K562 (cell line): ENCODE measurements around the gene DENND2C. TPM values are rescaled to one million over a fixed set of nuclear protein-coding genes. Genes with fewer than 3 reads are reported as not detected.

Source experiments
- ARID3A ChIP-seq: IDR thresholded peaks from 2 replicates; pipeline ENCODE4 v1.6.1; 2012; ENCODE audit warnings: low read depth, low read length, improper control_type of control experiment, borderline replicate concordance
- BRF1 ChIP-seq: IDR thresholded peaks from 3 replicates; pipeline ENCODE4 v1.6.1; 2011; ENCODE audit warnings: borderline replicate concordance, mild to moderate bottlenecking; ENCODE audit not compliant: insufficient read length; ENCODE audit errors: extremely low read depth
- FOXA3 ChIP-seq, 2 experiments: fragments of 450-650 bp in 1 of 2; sonication (generic) in 1 of 2; formaldehyde crosslinking; IDR thresholded peaks in 1 of 2; conservative IDR thresholded peaks in 1 of 2; 2 replicates each; pipeline versions ENCODE4 v1.4.0 to v1.8.0; 2020 to 2022; ENCODE audit warnings: mild to moderate bottlenecking in 2 of 2, missing genetic modification reagents in 1 of 2
- MIER1 ChIP-seq: fragments of 450-650 bp; IDR thresholded peaks from 2 replicates; pipeline ENCODE4 v1.6.1; 2016; ENCODE audit warnings: antibody characterized with exemption, mild to moderate bottlenecking, low read depth
- NCOA2 ChIP-seq, 2 experiments: fragments of 450-650 bp; IDR thresholded peaks; 2 replicates each; pipeline ENCODE4 v1.6.1; 2018; ENCODE audit warnings: mild to moderate bottlenecking in 2 of 2, moderate library complexity in 1 of 2; ENCODE audit not compliant: partially characterized antibody in 2 of 2
- NFE2 ChIP-seq: IDR thresholded peaks from 2 replicates; pipeline ENCODE4 v1.6.1; 2014; ENCODE audit warnings: antibody characterized with exemption, low read depth
- PCBP2 ChIP-seq: fragments of 200-400 bp; formaldehyde crosslinking; IDR thresholded peaks from 2 replicates; pipeline ENCODE4 v1.6.1; 2018; ENCODE audit warnings: low read length, low read depth, mild to moderate bottlenecking, moderate library complexity; ENCODE audit not compliant: poor library complexity, severe bottlenecking
- PRDM10 ChIP-seq: fragments of 450-650 bp; IDR thresholded peaks from 2 replicates; pipeline ENCODE4 v1.6.1; 2018; ENCODE audit not compliant: partially characterized antibody
- SP2 ChIP-seq: IDR thresholded peaks from 2 replicates; pipeline ENCODE4 v1.6.1; 2011; ENCODE audit warnings: mild to moderate bottlenecking, low read depth, low read length, moderate library complexity; ENCODE audit not compliant: poor library complexity, severe bottlenecking; ENCODE audit errors: extremely low read depth
- THAP12 ChIP-seq: fragments of 250-450 bp; sonication (Bioruptor Pico); IDR thresholded peaks from 2 replicates; pipeline ENCODE4 v1.9.0; 2021; ENCODE audit warnings: mild to moderate bottlenecking, inconsistent platforms
- ZNF175 ChIP-seq: fragments of 200-800 bp; sonication (Bioruptor generic); IDR thresholded peaks from 2 replicates; pipeline ENCODE4 v1.6.1; 2016; ENCODE audit warnings: low read depth, mild to moderate bottlenecking, missing genetic modification characterization, missing compliant biosample characterization
- ZNF347 ChIP-seq: fragments of 450-650 bp; formaldehyde crosslinking; IDR thresholded peaks from 2 replicates; pipeline ENCODE4 v1.4.0; 2020; ENCODE audit warnings: low read depth, mild to moderate bottlenecking, moderate library complexity
- ZNF449 ChIP-seq: fragments of 250-450 bp; sonication (Bioruptor Pico); IDR thresholded peaks from 2 replicates; pipeline ENCODE4 v1.8.0; 2022; ENCODE audit warnings: moderate library complexity, mild to moderate bottlenecking, inconsistent platforms
- ZNF586 ChIP-seq: fragments of 450-650 bp; formaldehyde crosslinking; conservative IDR thresholded peaks from 2 replicates; pipeline ENCODE4 v1.4.0; 2020; ENCODE audit warnings: mild to moderate bottlenecking, moderate library complexity
- polyA plus RNA-seq, 8 experiments: library from polyadenylated mRNA; depleted of rRNA in 4 of 8; stranded (reverse) in 5 of 8; unstranded in 3 of 8; fragments of >200 nt; fragmentation: Nextera tagmentation in 2 of 8; fragmentation: Illumina TruSeq in 1 of 8; extraction: Ambion mirVana in 2 of 8; extraction: Trizol in 1 of 8; gene quantifications; 2 replicates each; pipeline versions ENCODE4 v1.2.1 to v1.2.3, GENCODE V29; 2011 to 2014; ENCODE audit warnings: inconsistent platforms in 1 of 8, missing spikeins in 1 of 8
- total RNA-seq, 7 experiments: library from RNA; depleted of rRNA in 6 of 7; stranded (reverse); fragments of >200 nt in 6 of 7; fragmentation: Illumina TruSeq in 2 of 7; extraction: Trizol in 2 of 7; gene quantifications; 2 replicates each; pipeline versions ENCODE4 v1.2.1 to v1.2.3, GENCODE V29; 2011 to 2021; ENCODE audit warnings: low replicate concordance in 1 of 7

Gene DENND2C
- total and polyA plus RNA-seq, 9 of the 15 experiments (the other 6 are each of a cell fraction or from before 2014, with no cell fraction given): 0.03 to 0.25 (median 0.14) TPM

GRCh38 chr1:114668784-114669561 lies 876 bp downstream of the DENND2C start (continued):
- no peak for TF ChIP-seq PRDM10
- no peak for TF ChIP-seq ZNF449 (CRISPR knock-in tag)
- no peak for TF ChIP-seq ARID3A
- no peak for TF ChIP-seq NCOA2 (IDR thresholded peaks at IDR 0.05; ENCODE audit: partially characterized antibody in 2 of 2)
- no peak for TF ChIP-seq ZNF175 (CRISPR knock-in tag)
- no peak for TF ChIP-seq THAP12 (CRISPR knock-in tag)
- no peak for TF ChIP-seq MIER1
- TF ChIP-seq SP2: no peak
- TF ChIP-seq ZNF347: no peak
- no peak for TF ChIP-seq PCBP2
- peak; percentile 53; the same call in 1 of the 2 replicates for TF ChIP-seq NFE2
- 0 out of 4 replicates have a peak, but pooled peaks of 1 of the 2 experiments have one; percentile 8 for TF ChIP-seq FOXA3 (CRISPR knock-in tag; conservative IDR thresholded peaks at IDR 0.05 in 1 of 2, IDR thresholded peaks at IDR 0.05 in 1 of 2)
- no peak for TF ChIP-seq ZNF586 (CRISPR knock-in tag)
- TF ChIP-seq BRF1: no peak
